GM19395 (cell line): Measurements from ENCODE around the gene GDNF.

Experiments used
- ATAC-seq: cut with Tn5 transposase; IDR thresholded peaks from one replicate; pipeline ENCODE4 v1.9.1; 2021; ENCODE audit warnings: mild to moderate bottlenecking, moderate library complexity; ENCODE audit not compliant: unreplicated experiment

GDNF gene

DNA sequence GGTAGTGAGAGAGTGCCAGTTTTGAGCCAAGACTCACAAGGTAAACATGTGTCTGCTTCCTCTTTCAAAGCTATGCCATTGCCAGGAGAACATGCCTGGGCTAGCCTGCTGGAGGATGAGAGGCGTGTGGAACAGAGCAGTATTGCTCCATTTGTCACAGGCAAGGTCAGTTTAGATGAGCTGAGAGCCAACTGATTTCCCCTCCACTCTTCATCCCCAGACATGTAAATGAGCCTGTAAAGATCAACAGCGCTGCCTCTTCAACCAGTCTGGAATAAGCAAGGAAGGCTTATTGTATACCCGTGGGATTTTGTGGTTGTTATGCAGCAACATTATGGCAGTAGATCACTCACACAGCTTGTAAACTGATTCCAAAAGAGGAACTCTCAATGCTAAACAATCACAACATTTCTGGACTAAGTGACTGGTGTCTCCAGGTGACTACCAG lies 8.2 kb upstream of the GDNF start:
- ATAC-seq: peak; percentile 76

DNA sequence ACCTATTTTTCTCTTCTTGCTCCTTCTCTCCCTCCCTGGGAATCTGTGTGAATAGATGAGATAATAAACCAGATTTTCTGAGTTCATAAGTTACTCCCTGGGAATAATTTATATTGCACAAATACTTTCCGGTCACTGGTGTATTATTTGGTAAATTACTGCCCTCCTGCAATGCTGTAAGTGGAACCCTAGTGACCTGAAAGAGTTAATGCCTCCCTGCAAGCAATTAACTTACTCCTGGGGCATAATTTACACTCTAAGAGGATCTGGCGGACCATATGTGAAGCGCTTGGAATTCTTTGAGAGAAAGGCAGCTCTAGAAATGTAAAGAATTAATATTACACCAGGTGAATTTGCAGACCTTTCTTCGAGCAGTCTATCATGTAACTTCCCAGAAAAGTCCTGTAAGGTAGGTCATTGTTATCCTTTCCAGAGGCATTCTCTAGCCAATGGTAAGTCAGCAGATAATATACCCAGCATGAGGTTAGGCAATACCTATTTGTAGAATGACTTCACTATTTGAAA lies 7.0 kb upstream of the GDNF start:
- no peak for ATAC-seq

DNA sequence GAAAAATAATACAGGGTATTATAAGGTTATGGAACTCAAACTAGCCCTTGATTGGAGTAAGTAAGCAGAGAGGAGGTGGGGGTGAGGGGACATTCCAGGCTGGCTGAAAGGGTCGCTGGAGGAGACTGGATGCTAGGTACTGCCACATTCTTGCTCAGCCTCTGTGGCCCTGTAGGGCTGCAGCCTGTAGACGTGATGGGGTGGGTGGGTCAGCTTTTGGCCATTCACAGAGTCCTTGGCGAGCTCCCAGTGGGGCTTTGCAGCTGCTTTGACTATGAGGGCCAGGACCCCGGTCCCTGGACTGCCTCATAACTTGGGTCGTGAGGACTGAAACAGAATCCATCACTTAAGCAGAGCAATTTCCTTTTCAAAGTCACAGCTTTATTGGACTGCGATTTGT lies 4.2 kb upstream of the GDNF start:
- ATAC-seq: no peak

DNA sequence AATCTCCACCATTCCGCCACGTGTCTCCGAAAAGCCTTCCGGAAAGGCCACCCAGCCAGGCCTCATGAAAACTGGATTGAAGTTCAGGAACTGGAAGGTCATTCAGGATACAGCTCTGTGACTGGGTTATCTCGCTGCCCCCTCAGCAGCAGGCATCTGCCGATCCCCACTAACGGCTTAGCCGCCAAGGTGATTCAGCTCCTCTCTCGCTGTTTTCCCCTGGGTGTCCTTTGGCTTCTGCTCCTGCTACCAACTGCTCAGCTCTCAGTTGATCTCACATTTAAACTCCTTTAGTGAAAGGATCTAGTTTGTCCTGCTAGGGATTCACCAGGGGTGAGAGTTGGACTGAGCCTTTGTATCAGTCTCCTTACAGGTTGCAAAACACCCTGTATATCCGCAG lies 2.2 kb upstream of the GDNF start:
- ATAC-seq: no peak

DNA sequence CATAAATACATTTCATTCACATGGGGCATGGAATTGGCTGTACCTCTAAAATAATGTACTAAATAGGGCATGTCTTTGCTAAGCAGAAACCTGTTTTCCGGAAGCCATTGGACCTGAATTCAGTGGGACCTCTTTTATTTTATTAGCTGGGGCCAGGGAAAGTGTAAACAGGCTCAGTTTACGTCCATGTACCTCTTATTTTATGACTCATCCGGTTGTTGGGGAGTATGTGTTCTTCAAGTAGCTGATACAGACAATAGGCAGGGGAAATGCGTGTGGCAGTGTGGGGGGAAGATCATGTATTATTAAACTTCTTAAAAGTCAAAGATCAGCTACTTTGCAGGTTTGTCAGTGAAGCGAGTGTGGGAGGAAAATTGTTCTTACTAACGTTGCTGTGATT lies 1.4 kb upstream of the GDNF start:
- ATAC-seq: no peak

DNA sequence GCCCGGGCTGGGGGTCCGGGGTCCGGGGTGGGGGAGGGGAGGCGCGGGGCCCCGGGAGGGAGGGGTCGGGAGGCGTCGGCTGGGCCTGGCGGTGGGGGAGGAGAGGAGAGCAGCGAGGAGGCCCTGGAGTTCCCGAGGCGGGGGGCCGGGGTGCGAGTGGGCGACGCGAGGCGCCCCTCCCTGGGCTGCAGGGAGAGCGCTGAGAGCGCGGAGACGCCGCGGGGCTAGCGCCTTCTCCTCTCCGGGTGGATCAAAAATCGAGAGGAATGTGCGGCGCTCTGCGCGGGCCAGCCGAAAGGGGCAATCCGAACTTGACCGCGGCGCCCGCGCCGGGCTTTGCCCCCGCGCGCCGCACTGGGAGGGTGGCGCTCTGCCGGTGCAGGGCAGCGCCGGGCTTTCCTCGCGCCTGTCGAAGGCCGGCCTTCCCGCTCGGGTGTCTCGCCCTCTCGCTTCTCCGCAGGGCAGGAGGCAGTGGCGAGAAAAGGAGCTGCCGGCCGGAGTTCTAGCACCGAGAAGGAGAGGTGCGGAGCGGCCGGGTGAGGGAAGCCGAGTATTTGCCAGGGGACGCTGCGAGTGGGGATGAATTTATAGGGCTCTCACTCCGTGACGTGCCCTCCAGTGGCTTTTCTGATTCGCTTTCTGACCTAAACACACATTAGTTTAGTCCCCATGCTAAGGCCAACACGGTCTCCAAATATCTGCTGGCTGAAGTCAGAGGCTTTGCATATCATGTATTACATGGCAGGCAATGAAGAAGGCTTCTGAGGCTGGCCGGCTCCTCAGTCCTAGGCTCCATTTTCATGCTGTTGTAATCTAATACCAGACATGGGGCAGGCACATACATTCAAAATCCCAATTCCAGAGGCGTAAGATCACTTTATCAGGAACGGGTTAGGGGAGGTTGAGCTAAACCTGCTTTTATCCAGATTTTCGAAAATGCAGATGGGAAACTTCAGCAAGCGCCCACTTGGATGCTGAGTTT lies 503 bp upstream of the GDNF start:
- ATAC-seq: no peak

DNA sequence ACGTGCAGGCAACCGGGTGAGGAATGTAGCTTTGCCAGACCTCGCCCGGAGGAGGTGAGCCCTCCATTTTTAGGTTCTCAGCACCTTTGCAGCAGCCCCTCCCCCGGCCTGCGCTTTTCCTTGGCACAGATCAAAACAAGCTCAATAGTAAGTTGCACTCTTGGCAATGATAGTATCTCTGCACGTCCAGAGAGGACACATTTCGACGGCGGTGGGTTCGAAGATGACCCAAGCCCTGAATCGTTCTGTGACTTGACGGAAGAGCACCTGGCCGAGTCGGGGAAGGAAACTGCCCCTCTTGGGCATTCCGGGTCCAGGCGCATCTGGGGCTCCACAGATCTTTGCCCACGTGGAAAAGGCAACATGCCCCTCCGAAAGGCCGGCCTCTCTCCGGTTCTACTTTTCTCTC lies 904 bp downstream of the GDNF start:
- ATAC-seq: no peak

DNA sequence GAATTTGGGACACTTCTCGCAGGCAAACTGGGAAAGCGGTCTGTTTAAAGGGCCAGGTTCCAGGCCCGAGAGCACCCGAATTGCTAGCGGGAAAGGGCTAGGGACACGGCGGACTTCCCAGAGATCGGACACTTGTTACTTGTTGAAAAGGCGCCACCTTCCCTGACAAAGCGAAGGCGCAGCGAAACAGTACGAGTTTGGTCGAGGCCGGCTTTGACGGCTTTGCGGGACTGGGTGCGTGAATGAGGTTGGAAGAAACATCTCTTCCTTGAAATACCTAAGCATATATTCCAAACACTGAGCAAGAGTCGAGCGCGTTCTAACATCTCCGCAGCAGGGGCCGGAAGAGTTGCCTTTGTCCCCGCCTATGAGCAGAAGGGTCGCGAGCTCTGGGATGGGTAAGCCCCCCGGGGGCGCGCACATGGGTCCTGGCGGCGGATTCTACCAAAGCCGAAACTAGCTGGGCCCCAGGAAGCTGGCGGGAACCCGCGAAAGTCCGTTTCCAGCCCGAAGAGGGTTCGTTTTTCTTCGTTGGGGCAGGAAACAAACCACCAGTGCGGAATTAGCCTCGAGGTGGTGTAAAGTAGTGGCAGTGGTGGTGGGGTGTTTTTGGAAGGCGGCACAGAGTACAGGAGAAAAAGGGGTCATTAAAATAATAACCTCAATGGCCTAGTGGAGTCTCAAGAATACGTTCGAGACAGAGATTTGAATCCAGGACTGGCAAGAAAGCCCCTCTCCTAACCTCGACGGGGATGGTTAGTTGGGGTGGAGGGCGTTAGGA lies 1.5 kb downstream of the GDNF start:
- ATAC-seq: no peak

DNA sequence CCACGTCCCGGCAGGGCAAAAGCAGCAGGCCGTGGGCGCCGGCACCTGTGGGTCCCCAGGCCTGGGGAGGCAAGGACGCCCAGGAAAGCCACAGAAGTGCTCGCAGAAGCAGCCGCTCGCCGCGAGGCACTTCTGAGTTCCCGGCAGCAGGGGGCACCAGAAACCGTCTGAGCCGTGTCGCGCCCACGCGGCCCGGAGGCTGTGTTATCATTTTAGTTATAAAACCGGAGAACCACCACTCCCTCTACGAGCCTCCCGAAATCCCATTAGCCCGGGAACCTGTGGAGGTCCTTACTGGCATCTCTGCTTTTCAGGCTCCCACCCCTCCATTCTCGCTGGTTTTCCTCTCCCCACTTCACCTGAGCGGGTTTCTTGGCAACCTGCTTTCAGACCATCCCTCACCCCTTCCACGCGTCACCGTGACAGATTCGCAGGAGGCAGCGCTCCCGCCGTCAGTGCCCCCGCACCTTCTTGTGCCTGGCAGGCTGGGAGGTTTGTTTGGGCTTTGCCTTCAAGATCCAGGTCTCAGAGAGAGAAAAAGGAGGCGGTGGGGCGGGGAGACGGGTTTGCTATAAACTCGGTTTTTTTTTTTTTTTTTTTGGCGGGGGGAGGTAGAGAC lies 2.3 kb downstream of the GDNF start:
- ATAC-seq: peak; percentile 65

DNA sequence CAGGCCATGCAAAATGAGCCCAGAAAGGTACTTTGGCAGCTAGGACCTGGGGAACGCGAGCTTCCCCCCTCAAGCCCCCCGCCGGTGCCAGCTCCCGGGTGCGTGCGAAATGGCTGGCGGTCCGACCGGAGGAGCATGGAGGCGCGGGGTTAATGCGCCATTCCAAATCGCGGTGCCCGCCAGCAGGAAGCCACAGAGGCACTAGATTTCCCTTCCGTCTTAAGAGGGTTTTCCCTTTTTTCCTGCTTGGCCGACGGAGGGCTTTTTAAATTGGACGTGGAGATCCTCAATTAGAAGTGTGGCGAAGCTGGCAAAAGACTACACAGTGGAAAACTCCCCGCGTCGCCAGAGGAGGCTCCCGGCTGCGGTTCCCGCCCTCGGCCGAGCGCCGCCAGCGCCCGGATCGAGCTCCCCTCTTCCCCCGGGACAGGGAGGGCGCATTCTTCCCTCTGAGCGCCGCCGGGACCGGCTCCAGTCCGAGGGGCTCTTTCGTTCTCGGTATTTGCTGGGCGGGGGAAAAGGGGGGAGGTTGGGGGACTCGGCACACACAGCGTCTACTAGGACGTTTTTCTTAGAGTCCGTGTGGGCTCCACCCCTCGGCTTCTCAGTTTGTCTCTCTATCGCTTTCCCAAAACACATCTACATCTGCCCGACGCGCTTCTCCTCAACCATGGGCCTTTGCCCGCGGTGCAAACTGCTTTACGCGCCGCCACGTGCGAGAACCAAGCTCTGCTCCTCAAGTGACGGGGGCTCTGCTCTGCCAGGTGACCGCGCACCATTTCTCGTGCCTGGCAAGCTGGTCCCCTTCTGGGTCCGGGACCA lies 3.0 kb downstream of the GDNF start:
- peak; percentile 24 for ATAC-seq

DNA sequence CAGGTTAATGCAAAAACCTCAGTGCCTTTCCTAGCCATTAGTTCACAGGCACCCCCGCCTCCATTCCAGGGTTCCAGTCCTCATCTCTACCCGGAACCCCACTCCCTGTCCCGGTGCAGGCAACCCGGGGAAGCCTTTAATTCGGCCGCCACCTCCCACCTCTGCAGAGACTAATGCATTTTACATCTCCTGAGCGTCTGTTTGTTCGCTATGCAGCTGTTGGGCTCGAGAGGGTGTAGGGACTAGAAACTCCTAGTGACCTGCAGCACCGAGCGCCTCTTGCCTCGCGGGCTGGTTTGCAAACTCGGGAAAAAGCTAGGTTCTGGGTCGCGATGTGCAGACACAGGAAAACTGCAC lies 3.6 kb downstream of the GDNF start:
- ATAC-seq: no peak

DNA sequence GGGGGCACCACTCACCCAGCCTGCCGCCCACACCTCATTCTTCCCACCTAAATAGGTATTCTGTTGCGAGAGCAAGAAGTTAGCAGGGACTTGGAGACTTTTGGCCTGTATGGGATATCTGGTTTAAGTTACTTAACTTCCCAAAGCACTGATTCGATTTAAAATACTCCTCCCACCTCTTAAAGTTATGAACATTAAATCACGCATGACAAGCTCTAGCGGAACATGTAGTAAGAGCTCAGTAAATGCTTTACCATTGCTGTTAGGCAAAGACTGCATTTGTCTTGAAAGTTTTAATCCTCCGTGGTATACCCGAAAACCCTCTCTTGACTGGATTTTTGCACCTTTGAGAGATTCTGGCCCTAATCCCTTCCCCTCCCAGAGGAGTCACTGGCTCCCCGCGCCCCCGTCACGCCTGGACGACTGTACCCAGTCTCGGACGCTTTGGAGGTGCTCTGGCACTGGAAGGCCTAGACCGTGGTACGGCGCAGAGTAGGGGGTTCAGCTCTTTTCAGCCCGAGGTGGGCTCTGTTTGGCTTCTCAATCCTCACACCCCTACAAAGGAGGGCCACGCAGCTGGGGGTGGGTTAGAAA lies 4.4 kb downstream of the GDNF start:
- no peak for ATAC-seq

DNA sequence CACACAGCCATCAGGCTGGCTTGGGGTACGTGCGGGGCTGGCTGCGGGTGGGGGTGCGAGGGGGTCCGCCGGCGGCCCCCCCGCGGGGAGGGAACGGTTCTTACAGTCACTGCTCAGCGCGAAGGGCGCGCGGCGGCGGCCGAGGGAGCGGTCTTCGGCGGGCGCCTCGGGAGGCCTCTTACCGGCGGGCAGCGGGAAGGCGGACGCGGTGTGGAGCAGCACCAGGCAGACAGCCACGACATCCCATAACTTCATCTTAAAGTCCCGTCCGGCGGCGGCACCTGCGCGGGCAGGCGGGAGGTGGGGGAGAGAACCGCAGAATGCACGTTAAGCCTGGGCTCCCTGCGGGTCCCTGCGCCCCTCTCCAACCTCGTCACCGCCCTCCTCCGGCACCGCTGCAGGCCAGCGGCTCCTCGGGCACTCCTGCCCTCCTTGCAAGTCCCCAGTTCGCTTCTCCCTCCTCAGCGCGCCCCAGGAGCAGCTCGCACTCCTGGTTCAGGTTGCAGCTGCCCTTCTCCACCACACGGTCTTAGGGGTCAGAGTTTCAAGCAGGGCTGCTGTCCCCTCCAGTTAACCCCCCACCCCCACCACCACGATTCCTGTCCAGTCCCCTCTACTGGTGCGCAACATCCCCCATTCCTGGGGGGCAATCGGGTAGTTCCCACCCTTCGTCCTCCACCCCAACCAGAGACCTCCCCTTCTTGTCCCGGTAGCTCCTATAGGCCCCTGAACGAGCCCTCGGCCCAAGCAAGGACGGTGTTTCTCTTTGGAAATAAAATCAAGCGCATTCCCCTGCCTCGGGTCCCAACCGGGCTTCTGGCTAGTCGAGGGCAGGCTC lies 5.1 kb downstream of the GDNF start:
- no peak for ATAC-seq

DNA sequence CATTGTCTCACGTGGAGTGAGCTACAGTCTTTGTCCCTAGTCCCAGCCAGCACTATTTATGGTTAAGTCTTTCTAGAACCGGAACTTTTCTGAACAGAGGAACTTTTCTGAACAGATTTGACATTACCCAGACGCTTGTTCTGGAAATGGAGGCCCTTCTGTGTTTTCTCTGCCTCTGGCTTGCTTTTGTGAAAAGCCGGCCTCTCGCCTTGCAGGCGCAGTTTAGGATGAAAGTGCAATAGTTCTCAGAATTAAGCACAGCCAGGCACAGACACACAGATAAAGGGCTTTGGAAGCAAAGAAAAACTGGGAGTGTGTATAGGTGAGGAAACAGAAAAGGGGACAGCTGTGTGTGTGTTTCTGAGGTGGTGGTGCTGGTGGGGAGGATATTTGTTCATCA lies 5.9 kb downstream of the GDNF start:
- ATAC-seq: no peak

DNA sequence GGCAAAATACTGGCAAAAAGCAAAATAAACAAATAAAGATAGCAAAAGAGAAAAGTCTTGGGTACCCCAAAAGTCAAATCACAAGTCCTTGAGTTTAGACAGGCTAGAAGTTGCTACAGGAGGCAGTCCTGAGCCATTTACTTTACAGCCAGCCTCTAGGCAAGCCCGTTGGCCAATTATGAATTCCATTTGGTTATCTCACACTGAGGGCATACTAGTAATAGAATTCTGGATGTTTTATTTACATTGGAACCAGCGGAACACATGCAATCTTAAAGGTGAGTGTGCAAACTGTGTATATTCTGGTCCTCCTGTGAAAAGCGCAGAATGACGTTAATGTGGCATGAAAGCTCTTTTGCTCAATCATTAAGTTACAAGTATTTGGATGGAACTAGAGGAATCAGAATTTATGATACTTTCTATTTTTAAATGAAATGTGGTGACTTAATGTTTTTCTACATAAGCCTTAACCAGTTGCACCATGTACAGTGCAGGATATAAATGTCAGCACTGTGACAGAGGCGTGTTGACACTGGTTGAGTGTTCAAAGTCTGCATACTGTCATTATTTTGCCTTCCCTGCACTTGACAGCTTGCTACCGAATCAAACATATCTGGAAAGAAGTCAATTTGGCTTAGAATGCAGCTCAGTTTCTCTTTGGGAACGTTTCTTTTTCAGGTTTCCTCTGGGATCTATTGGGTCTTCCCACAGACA lies 7.9 kb downstream of the GDNF start:
- ATAC-seq: no peak

DNA sequence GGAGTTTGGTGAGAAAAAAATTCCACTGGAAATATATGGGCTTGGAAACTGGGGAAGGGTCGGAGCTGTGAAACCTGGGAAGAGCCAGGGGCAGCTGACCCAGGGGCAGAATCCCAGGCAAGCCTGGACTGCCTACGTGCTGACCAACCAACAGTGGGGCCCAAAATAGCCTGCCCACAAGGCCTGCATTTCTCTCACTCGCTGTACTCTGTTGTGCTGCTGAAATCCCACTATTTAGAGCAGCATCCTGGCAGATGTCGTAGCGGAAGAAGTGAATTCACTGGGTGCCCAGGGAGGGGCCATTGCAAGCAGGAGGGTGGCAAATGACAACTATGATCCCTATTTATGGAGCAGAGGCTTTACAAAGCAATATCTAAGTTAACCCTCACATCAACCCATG lies 9.5 kb downstream of the GDNF start:
- no peak for ATAC-seq

DNA sequence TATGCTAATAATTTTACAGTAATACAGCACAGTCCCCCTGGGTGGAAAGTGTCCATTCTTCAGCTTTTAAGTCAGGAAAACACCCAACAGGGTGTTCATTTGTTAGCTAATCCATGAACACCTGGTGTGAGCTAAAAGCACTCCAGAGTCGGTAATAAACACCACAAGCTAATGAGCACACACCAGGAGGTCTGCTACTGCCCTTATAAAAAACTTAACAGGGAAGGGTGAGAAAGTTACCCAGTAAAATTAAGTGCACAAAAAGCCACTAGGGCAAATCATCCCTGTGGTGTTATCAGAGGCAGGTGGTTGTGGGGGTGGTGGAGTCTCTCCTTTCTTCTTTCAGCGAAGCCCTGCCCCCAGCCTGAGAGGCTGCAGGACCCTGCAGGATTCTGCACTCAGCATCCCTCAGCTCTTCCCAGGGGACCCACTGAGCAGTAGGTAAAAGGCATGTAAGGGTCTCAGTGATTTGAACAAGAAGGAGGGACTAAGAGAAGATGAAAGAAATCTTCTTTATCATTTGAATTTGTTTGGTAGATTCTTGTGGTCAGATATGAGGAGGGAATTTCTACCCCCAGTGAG lies 14.4 kb downstream of the GDNF start:
- ATAC-seq: no peak

DNA sequence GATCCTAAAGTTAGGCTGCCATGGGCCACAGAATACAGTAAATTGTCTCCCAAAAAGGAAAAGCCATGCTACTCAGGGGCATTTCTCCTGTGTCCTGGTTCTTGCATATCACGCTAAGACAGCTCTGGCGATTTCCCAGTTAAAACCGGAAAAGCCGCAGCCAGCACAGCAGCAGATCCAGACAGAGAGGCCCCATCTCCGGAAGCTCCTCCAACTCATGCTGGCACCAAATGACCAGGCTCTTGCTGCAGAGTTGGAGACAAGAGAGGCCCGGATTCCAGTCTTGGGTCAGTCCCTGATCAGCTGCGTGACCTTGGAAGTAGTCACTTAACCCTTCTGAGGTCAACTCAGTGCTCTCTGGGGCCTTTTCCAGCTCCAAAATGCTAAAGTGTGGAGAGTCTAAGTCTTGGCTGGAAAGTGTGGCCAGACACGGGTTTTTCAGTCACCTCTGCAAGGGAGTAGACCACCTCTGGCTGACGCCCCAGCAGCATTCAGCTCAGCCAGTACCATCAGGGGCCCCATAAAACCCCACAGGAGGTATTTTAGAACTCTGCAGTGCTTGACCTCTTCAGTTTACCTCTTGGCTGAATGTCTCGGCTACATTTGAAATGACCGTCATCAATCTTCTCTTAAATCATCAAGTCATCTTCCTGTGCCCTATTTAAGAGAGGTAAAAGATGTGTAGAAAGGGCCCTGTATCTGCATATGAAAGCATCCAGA lies 16.2 kb downstream of the GDNF start:
- no peak for ATAC-seq
